AG09309 (cell line): ENCODE measurements around the gene SLCO3A1.

ENCODE experiments used
- DNase-seq: peaks from one replicate; pipeline ENCODE4 v3.0.0-alpha.2; 2010; ENCODE audit warnings: low read depth
- H3K4me3 ChIP-seq: 2 replicates; pipeline ENCODE4 v1.5.1; 2011; ENCODE audit warnings: mild to moderate bottlenecking, low read depth, low read length, moderate library complexity; ENCODE audit not compliant: control insufficient read depth
- CTCF ChIP-seq: IDR thresholded peaks from 2 replicates; pipeline ENCODE4 v1.5.1; 2011; ENCODE audit warnings: mild to moderate bottlenecking, low read depth, low read length, inconsistent platforms; ENCODE audit not compliant: insufficient read depth, control insufficient read depth; ENCODE audit errors: missing control alignments

SLCO3A1 gene

DNA sequence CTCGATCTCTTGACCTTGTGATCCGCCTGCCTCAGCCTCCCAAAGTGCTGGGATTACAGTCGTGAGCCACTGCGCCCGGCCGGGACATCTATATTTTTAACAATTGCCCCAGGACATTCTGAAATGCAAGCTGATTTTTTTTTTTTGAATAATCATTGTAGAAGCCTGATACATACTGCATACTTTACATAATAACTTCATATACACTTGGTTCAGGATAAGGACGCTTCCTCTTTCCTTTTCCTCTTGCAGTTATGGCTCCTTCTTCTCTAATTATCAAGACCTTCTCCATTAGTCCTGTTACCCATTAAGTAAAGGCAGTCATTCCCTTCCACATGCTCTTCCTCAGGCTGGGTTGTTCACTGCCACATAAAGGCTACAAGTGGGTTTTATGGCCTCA, 58.3 kb downstream of the SLCO3A1 start:
- no peak for DNase-seq
- no peak overlapping the region for H3K4me3 ChIP-seq

DNA sequence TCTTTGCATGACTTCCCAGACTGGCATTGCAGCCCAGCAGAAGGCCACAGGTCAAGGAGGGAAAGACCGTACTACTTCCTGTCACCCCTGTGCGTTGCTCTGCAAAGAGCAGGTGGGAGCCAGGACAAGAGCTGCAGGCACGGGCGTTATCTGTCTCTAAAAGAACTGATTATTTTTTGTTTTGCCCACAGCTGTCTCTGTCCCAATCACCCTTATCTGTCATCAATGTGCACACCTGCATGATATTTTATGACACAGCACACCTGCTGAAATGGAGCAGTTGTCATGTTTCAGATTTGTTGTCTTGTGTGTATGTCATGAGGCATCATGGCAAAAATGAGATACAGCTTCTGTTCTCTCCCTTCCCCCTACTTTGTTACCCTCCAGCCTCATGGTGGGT, 58.8 kb downstream of the SLCO3A1 start:
- TF ChIP-seq CTCF, result no peak
- no peak overlapping the region for H3K4me3 ChIP-seq
- no peak for DNase-seq

More for the DNA sequence above, 58.3 kb downstream of the SLCO3A1 start:
- TF ChIP-seq CTCF, result no peak

DNA sequence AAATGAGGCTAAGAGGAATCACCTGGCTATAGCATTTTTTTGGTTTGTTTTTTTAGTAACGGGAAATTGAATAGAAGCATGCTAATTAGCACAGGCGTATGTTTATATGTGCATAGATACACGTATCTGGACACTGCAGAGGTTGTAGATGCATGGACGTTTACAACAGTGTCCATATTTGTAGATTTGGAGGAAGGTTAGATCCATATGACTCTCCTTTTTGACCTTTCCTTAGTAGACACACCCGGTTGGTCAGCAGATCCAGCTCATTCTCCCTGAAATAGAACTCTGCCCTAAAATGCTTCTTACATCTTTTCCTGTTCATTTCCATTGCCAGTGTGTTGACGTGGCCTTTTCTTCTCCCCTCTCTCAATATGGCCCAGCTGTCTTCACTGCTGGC, 60.1 kb downstream of the SLCO3A1 start:
- no peak for TF ChIP-seq CTCF
- no peak overlapping the region for H3K4me3 ChIP-seq
- no peak for DNase-seq

GRCh38 chr15:91915576-91915975, 62.1 kb downstream of the SLCO3A1 start:
- TF ChIP-seq CTCF, result no peak
- H3K4me3 ChIP-seq, result no peak overlapping the region
- DNase-seq, result no peak

GRCh38 chr15:91916051-91916450, 62.5 kb downstream of the SLCO3A1 start:
- DNase-seq, result no peak
- TF ChIP-seq CTCF, result no peak
- no peak overlapping the region for H3K4me3 ChIP-seq

DNA sequence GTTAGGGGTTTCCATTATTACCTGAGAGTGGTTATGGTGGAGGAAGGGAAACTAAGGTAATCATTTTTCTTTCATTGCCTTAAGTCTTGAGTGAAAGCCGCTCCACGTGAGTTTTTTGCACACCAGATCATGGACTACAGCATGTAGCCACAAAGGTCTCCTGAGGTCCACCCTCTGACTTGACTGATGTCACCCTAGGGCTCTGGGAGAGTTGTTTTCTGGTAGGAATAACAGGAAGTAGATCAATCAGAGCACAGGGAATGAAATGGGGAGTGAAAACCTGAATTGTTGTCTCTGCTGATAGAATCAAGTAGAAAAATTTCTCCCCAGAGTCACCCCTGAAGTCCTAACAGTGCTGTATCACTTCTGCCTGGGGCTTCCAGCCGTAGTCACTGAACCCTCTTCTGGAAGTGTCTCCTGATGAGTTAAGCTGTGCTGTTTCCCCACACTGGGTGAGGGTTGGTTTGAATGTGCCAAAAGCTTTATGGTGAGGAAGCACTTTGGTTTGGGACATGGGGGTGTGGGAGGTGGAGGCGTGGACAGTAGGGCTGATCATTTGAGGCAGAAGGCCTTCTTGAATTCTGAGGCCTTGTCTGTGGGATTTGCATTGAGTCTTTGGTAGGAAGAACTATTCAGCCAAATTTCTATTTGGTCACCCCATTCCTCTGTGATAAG, 64.3 kb downstream of the SLCO3A1 start:
- no peak for TF ChIP-seq CTCF
- no peak for DNase-seq
- no peak overlapping the region for H3K4me3 ChIP-seq
